GM12878 (cell line): ENCODE measurements around the gene MEGF11.

Source experiments
- CHD4 ChIP-seq: fragments of 200-600 bp; sonication (generic); IDR thresholded peaks from 2 replicates; pipeline ENCODE4 v1.6.1; 2016; ENCODE audit warnings: mild to moderate bottlenecking
- POLR2A ChIP-seq: IDR thresholded peaks from 2 replicates; pipeline ENCODE4 v1.6.1; 2011; ENCODE audit warnings: low read depth, mild to moderate bottlenecking, low read length
- TAF1 ChIP-seq: IDR thresholded peaks from 2 replicates; pipeline ENCODE4 v1.6.1; 2011; ENCODE audit warnings: mild to moderate bottlenecking, low read depth, low read length, borderline replicate concordance
- TF ChIP-seq, protein P1 (sequence below), 3 experiments: IDR thresholded peaks in 2 of 3; conservative IDR thresholded peaks in 1 of 3; 2 replicates each; pipeline ENCODE4 v1.5.1; 2011; ENCODE audit warnings: low read depth in 3 of 3, low read length in 3 of 3, mild to moderate bottlenecking in 3 of 3, control low read depth in 2 of 3, moderate library complexity in 2 of 3, inconsistent platforms in 1 of 3, mixed read lengths in 1 of 3; ENCODE audit not compliant: control insufficient read depth in 2 of 3, insufficient read depth in 1 of 3; ENCODE audit errors: extremely low read depth in 1 of 3

DNA sequence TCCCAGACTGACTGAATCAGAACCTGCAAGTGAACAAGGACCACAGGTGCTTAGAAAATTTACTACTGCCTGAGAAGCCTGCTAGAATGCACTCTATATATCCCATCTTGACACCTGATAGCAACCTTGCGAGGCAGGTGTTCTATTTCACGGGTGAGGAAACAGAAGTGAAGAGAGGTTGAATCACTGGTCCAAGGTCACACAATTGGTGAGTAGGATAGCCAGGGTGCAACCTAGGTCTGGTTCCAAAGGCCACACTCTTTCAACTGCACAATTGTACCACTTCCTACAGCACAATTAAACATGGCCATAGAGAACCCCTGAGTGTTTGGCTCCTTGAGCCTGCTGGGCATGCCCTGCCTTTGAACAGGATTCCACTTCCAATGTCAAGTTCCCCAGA is 297.2 kb downstream of the MEGF11 start:
- TF ChIP-seq, protein P1, sequence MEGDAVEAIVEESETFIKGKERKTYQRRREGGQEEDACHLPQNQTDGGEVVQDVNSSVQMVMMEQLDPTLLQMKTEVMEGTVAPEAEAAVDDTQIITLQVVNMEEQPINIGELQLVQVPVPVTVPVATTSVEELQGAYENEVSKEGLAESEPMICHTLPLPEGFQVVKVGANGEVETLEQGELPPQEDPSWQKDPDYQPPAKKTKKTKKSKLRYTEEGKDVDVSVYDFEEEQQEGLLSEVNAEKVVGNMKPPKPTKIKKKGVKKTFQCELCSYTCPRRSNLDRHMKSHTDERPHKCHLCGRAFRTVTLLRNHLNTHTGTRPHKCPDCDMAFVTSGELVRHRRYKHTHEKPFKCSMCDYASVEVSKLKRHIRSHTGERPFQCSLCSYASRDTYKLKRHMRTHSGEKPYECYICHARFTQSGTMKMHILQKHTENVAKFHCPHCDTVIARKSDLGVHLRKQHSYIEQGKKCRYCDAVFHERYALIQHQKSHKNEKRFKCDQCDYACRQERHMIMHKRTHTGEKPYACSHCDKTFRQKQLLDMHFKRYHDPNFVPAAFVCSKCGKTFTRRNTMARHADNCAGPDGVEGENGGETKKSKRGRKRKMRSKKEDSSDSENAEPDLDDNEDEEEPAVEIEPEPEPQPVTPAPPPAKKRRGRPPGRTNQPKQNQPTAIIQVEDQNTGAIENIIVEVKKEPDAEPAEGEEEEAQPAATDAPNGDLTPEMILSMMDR (IDR thresholded peaks at IDR 0.05 in 2 of 3, conservative IDR thresholded peaks at IDR 0.05 in 1 of 3; ENCODE audit: control insufficient read depth in 2 of 3, extremely low read depth in 1 of 3, insufficient read depth in 1 of 3, low read depth in 3 of 3, low read length in 3 of 3) = no peak
- TF ChIP-seq CHD4 (no peak), POLR2A (no peak), TAF1 (no peak)
